HEK293 (cell line): ENCODE results near the gene OSBPL1A.

Experiments used
- CTCF ChIA-PET: fragments of 350-600 bp; formaldehyde crosslinking; extraction: SDS; loops from one replicate; lab custom pipeline; 2021; ENCODE audit warnings: antibody characterized with exemption; lab: Yijun Ruan, JAX
- POLR2A ChIA-PET: fragments of 300-600 bp; formaldehyde crosslinking; extraction: SDS; loops from one replicate; lab custom pipeline; 2020; ENCODE audit warnings: antibody characterized with exemption, inconsistent platforms; lab: Yijun Ruan, JAX
- H3K27ac ChIP-seq: fragments of 200-500 bp; sonication (Bioruptor generic); 2 replicates; pipeline ENCODE4 v1.5.1; 2014; ENCODE audit warnings: low read depth, low read length, control low read depth, inconsistent platforms; ENCODE audit errors: extremely low read depth
- H3K36me3 ChIP-seq, 2 experiments: fragments of 200-500 bp in 1 of 2; sonication (Bioruptor generic) in 1 of 2; 1 replicate in 1 of 2; 2 replicates in 1 of 2; pipeline ENCODE4 v1.5.1; 2014 to 2017; ENCODE audit warnings: inconsistent platforms in 2 of 2, low read length in 2 of 2; ENCODE audit not compliant: control insufficient read depth in 2 of 2, insufficient read depth in 1 of 2
- H3K4me1 ChIP-seq: fragments of 200-500 bp; sonication (Bioruptor generic); 2 replicates; pipeline ENCODE4 v1.5.1; 2014; ENCODE audit warnings: mild to moderate bottlenecking, low read length, inconsistent platforms; ENCODE audit not compliant: control insufficient read depth, insufficient read depth
- H3K4me3 ChIP-seq: 2 replicates; pipeline ENCODE4 v1.5.1; 2011; ENCODE audit warnings: low read depth, mild to moderate bottlenecking, control low read depth, low read length, moderate library complexity
- H3K9me3 ChIP-seq: fragments of 200-500 bp; sonication (Bioruptor generic); 2 replicates; pipeline ENCODE4 v1.5.1; 2014; ENCODE audit warnings: low read depth, low read length, inconsistent platforms; ENCODE audit not compliant: control insufficient read depth, insufficient read depth
- GLIS1 ChIP-seq: fragments of 450-650 bp; formaldehyde crosslinking; IDR thresholded peaks from 2 replicates; pipeline ENCODE4 v1.5.1; 2016; ENCODE audit warnings: missing biosample characterization, missing genetic modification characterization
- TCF7L2 ChIP-seq: IDR thresholded peaks from 2 replicates; pipeline ENCODE4 v1.6.1; 2011; ENCODE audit warnings: low read depth, mild to moderate bottlenecking, inconsistent platforms, low read length, moderate library complexity, borderline replicate concordance
- TRIM28 ChIP-seq: IDR thresholded peaks from 2 replicates; pipeline ENCODE4 v1.6.1; 2011; ENCODE audit warnings: low read length, control low read depth, borderline replicate concordance
- WT1 ChIP-seq: fragments of 450-650 bp; formaldehyde crosslinking; IDR thresholded peaks from 2 replicates; pipeline ENCODE4 v1.5.1; 2016; ENCODE audit warnings: missing biosample characterization, missing genetic modification characterization
- ZBTB48 ChIP-seq: fragments of 450-650 bp; formaldehyde crosslinking; IDR thresholded peaks from 2 replicates; pipeline ENCODE4 v1.5.1; 2016; ENCODE audit warnings: missing biosample characterization, missing genetic modification characterization
- ZBTB8A ChIP-seq: fragments of 450-650 bp; formaldehyde crosslinking; IDR thresholded peaks from 2 replicates; pipeline ENCODE4 v1.5.1; 2016; ENCODE audit warnings: missing biosample characterization, missing genetic modification characterization
- ZNF366 ChIP-seq: fragments of 450-650 bp; formaldehyde crosslinking; conservative IDR thresholded peaks from 2 replicates; pipeline ENCODE4 v1.5.1; 2016; ENCODE audit warnings: missing biosample characterization, missing genetic modification characterization
- ZNF621 ChIP-seq: fragments of 450-650 bp; formaldehyde crosslinking; IDR thresholded peaks from 2 replicates; pipeline ENCODE4 v1.5.1; 2017; ENCODE audit warnings: missing biosample characterization, missing genetic modification characterization
- ZNF629 ChIP-seq: fragments of 450-650 bp; formaldehyde crosslinking; IDR thresholded peaks from 2 replicates; pipeline ENCODE4 v1.5.1; 2017; ENCODE audit warnings: missing biosample characterization, missing genetic modification characterization
- ZSCAN23 ChIP-seq: fragments of 450-650 bp; formaldehyde crosslinking; IDR thresholded peaks from 2 replicates; pipeline ENCODE4 v1.5.1; 2016; ENCODE audit warnings: missing biosample characterization, missing genetic modification characterization
- ZXDB ChIP-seq: fragments of 450-650 bp; formaldehyde crosslinking; IDR thresholded peaks from 2 replicates; pipeline ENCODE4 v1.5.1; 2016; ENCODE audit warnings: missing biosample characterization, missing genetic modification characterization
- TF ChIP-seq, protein P1 (sequence below): fragments of 450-650 bp; formaldehyde crosslinking; IDR thresholded peaks from 2 replicates; pipeline ENCODE4 v1.5.1; 2017; ENCODE audit warnings: missing biosample characterization, missing genetic modification characterization
- TF ChIP-seq, protein P2 (sequence below): fragments of 450-650 bp; formaldehyde crosslinking; IDR thresholded peaks from 2 replicates; pipeline ENCODE4 v1.5.1; 2016; ENCODE audit warnings: missing biosample characterization, missing genetic modification characterization, low read depth
- TF ChIP-seq, protein P3 (sequence below): fragments of 450-650 bp; formaldehyde crosslinking; IDR thresholded peaks from 2 replicates; pipeline ENCODE4 v1.5.1; 2017; ENCODE audit warnings: missing biosample characterization, missing genetic modification characterization
- TF ChIP-seq, protein P4 (sequence below): fragments of 450-650 bp; IDR thresholded peaks from 2 replicates; pipeline ENCODE4 v1.5.1; 2018; ENCODE audit warnings: missing biosample characterization, mild to moderate bottlenecking, missing genetic modification characterization
- TF ChIP-seq, protein P5 (sequence below): fragments of 450-650 bp; formaldehyde crosslinking; IDR thresholded peaks from 2 replicates; pipeline ENCODE4 v1.5.1; 2016; ENCODE audit warnings: missing biosample characterization, missing genetic modification characterization
- TF ChIP-seq, protein P6 (sequence below): fragments of 450-650 bp; formaldehyde crosslinking; IDR thresholded peaks from 2 replicates; pipeline ENCODE4 v1.5.1; 2016; ENCODE audit warnings: missing biosample characterization, missing genetic modification characterization

Gene OSBPL1A

DNA sequence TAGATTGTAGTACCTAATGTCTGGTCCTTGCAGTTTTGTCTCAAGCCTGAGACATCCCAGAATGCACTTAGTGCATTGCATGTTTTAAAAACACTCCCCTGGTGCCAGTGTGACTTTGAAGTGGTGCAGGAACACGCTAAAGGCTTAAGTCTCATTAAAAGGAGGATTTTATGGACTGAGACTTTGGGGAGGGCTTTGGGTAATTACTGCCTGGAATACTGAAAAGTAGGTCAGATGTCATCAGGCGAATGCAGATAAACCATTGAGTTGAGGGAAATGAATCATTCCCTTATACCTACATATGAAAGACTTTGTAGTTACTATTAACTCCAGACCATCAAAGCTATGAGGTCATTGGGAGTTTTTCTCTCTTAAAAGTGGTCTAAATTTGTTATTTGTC is 3.0 kb upstream of the OSBPL1A start (continued):
- TF ChIP-seq, protein P1, sequence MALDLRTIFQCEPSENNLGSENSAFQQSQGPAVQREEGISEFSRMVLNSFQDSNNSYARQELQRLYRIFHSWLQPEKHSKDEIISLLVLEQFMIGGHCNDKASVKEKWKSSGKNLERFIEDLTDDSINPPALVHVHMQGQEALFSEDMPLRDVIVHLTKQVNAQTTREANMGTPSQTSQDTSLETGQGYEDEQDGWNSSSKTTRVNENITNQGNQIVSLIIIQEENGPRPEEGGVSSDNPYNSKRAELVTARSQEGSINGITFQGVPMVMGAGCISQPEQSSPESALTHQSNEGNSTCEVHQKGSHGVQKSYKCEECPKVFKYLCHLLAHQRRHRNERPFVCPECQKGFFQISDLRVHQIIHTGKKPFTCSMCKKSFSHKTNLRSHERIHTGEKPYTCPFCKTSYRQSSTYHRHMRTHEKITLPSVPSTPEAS (tag by site-specific recombination): no peak
- TF ChIP-seq, protein P2, sequence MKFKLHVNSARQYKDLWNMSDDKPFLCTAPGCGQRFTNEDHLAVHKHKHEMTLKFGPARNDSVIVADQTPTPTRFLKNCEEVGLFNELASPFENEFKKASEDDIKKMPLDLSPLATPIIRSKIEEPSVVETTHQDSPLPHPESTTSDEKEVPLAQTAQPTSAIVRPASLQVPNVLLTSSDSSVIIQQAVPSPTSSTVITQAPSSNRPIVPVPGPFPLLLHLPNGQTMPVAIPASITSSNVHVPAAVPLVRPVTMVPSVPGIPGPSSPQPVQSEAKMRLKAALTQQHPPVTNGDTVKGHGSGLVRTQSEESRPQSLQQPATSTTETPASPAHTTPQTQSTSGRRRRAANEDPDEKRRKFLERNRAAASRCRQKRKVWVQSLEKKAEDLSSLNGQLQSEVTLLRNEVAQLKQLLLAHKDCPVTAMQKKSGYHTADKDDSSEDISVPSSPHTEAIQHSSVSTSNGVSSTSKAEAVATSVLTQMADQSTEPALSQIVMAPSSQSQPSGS (tag by site-specific recombination): peak; percentile 64
- TF ChIP-seq, protein P3, sequence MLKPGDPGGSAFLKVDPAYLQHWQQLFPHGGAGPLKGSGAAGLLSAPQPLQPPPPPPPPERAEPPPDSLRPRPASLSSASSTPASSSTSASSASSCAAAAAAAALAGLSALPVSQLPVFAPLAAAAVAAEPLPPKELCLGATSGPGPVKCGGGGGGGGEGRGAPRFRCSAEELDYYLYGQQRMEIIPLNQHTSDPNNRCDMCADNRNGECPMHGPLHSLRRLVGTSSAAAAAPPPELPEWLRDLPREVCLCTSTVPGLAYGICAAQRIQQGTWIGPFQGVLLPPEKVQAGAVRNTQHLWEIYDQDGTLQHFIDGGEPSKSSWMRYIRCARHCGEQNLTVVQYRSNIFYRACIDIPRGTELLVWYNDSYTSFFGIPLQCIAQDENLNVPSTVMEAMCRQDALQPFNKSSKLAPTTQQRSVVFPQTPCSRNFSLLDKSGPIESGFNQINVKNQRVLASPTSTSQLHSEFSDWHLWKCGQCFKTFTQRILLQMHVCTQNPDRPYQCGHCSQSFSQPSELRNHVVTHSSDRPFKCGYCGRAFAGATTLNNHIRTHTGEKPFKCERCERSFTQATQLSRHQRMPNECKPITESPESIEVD (tag by site-specific recombination): peak; percentile 81
- peak; percentile 98 for TF ChIP-seq WT1 (tag by site-specific recombination)
- TF ChIP-seq, protein P4, sequence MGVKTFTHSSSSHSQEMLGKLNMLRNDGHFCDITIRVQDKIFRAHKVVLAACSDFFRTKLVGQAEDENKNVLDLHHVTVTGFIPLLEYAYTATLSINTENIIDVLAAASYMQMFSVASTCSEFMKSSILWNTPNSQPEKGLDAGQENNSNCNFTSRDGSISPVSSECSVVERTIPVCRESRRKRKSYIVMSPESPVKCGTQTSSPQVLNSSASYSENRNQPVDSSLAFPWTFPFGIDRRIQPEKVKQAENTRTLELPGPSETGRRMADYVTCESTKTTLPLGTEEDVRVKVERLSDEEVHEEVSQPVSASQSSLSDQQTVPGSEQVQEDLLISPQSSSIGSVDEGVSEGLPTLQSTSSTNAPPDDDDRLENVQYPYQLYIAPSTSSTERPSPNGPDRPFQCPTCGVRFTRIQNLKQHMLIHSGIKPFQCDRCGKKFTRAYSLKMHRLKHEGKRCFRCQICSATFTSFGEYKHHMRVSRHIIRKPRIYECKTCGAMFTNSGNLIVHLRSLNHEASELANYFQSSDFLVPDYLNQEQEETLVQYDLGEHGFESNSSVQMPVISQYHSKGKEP (tag by site-specific recombination): peak; percentile 77
- TF ChIP-seq, protein P5, sequence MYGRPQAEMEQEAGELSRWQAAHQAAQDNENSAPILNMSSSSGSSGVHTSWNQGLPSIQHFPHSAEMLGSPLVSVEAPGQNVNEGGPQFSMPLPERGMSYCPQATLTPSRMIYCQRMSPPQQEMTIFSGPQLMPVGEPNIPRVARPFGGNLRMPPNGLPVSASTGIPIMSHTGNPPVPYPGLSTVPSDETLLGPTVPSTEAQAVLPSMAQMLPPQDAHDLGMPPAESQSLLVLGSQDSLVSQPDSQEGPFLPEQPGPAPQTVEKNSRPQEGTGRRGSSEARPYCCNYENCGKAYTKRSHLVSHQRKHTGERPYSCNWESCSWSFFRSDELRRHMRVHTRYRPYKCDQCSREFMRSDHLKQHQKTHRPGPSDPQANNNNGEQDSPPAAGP (tag by site-specific recombination): no peak
- no peak for TF ChIP-seq ZSCAN23 (tag by site-specific recombination)
- peak; percentile 19; the same call in 1 of the 2 replicates for TF ChIP-seq ZXDB (tag by site-specific recombination)
- TF ChIP-seq TRIM28: peak; percentile 84; the same call in 1 of the 2 replicates
- TF ChIP-seq ZNF366: 0 out of 2 replicates have a peak, but pooled peaks have one; percentile 15
- TF ChIP-seq, protein P6, sequence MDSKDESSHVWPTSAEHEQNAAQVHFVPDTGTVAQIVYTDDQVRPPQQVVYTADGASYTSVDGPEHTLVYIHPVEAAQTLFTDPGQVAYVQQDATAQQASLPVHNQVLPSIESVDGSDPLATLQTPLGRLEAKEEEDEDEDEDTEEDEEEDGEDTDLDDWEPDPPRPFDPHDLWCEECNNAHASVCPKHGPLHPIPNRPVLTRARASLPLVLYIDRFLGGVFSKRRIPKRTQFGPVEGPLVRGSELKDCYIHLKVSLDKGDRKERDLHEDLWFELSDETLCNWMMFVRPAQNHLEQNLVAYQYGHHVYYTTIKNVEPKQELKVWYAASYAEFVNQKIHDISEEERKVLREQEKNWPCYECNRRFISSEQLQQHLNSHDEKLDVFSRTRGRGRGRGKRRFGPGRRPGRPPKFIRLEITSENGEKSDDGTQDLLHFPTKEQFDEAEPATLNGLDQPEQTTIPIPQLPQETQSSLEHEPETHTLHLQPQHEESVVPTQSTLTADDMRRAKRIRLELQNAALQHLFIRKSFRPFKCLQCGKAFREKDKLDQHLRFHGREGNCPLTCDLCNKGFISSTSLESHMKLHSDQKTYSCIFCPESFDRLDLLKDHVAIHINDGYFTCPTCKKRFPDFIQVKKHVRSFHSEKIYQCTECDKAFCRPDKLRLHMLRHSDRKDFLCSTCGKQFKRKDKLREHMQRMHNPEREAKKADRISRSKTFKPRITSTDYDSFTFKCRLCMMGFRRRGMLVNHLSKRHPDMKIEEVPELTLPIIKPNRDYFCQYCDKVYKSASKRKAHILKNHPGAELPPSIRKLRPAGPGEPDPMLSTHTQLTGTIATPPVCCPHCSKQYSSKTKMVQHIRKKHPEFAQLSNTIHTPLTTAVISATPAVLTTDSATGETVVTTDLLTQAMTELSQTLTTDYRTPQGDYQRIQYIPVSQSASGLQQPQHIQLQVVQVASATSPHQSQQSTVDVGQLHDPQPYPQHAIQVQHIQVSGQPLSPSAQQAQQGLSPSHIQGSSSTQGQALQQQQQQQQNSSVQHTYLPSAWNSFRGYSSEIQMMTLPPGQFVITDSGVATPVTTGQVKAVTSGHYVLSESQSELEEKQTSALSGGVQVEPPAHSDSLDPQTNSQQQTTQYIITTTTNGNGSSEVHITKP (tag by site-specific recombination): peak; percentile 18; the same call in 1 of the 2 replicates
- TF ChIP-seq TCF7L2: peak; percentile 86

DNA sequence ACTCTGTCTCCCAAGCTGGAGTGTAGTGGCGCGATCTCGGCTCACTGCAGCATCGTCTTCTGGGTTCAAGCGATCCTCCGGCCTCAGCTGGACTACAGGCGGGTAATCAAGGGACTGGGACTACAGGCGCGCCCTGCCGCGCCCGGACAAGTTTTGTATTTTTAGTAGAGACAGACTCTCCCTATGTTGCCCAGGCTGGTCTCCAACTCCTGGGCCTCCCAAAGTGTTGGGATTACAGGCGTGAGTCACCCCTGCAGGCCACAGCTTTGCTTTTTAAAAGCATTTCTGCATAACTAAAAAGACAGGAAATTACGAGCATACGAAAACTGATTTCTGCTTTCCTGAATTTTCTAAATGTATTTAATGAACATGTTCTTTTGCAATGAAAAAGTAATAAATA is 916 bp upstream of the OSBPL1A start:
- H3K4me3 ChIP-seq: no peak overlapping the region
- no peak overlapping the region for H3K27ac ChIP-seq
- H3K9me3 ChIP-seq: no peaks in the 10 kb centered on the region
- peaks cover 12% of the 10 kb centered on the region for H3K4me1 ChIP-seq
- ChIA-PET POLR2A (interaction anchor here (0.9 to 2.1 kb wide), 7 partner anchors 13 to 260 kb away, joined by 3 to 16 read pairs (median 4); partner anchors contain the start of genes CABYR and IMPACT), CTCF (interaction anchor here (0.6 to 1.5 kb wide), 5 partner anchors 14 to 266 kb away, joined by 3 to 9 read pairs (median 3); no protein-coding TSS in a partner anchor)
- H3K36me3 ChIP-seq: no peaks in the 10 kb centered on the region
- TF ChIP-seq GLIS1 (0 out of 2 replicates have a peak, but pooled peaks have one; percentile 6), ZBTB8A (tag by site-specific recombination) (no peak), ZBTB48 (tag by site-specific recombination) (peak; percentile 28; the same call in 1 of the 2 replicates), ZNF621 (tag by site-specific recombination) (no peak), ZNF629 (tag by site-specific recombination) (no peak)
